ENCODE measurements around the gene SH3RF3.
"Not testable (repeated sequence)": the region's sequence is repeated elsewhere in the genome, so short reads cannot be mapped to it uniquely, and the experiment has no call there.

The SH3RF3 gene

DNA sequence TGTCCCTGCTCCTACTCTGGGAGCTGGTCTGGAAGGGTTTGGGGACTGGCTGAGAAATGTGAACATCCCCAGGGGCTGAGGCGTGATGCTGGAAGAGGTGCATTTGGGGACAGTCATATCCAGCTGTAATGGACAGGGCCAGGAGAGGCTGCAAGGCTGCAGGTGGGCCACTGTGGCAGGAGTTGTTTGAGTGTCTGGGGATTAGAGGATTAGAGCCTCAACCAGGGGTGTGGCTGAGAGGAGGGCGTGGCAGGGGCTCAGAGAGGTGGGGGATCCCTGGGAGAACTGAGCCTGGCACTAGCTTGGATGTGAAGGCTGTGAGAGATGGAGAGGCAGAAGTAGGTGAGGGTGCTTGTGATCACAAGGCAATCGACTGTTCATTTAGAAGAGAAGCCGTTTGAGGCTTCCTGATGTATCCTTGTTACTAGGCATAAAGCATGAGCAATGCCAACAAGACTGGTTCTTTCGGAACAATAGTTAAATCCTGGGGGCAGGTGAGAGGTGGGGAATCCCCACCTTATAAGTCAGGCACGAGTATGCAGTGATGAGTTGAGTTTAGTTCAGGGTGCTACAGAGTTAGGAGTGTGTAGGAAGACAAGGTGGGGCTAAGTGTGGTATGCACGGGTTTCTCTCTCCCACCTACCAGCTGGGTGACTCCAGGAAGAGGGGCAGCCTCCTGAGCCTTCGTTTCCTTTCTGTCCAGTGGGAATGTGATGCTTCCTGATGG lies 31.9 kb downstream of the SH3RF3 start:
- FAIRE-seq, result no peak

DNA sequence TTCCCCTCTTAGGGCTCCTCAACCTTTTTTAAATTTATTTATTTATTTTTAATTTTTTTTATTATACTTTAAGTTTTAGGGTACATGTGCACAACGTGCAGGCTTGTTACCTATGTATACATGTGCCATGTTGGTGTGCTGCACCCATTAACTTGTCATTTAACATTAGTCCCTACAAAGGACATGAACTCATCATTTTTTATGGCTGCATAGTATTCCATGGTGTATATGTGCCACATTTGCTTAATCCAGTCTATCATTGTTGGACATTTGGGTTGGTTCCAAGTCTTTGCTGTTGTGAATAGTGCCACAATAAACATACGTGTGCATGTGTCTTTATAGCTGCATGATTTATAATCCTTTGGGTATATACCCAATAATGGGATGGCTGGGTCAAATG lies 33.4 kb downstream of the SH3RF3 start:
- FAIRE-seq, result not testable (repeated sequence)

DNA sequence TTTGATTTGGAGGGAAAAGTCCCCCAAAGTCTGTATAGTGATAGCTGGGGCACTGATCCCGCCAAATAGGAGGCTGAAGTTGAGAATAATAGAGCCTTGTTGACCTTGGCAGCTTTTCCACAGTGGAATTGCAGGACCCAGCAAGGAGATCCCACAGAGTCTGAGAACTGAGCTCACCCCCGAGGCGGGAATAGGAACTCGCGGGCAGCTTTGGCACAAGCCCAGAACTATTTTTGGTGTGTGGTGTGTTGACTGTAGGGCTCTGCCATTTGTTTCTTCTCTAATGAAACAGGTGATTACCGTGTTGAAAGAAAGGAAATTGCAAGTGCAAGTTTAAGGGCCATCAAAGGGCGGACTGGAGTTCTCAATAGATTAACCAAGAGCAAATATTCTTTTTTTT lies 34.0 kb downstream of the SH3RF3 start:
- no peak for FAIRE-seq

DNA sequence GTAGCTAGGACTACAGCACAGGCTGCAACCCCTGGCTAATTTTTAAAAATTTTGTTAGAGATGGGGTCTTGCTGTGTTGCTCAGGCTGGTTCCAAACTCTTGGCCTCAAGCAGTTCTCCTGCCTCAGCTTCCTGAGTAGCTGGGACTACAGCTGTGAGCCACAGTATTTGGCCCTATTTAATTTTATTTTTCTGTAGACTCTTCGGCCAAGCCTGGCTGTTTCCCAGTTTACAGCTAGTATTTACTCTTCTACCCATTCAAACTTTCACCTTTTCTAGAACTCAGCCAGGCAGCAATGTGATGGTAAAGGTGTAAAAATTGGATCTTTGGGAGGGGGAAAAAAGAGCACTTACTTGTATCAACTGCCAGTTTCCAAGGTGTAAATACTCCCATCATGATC lies 35.3 kb downstream of the SH3RF3 start:
- no peak for FAIRE-seq

DNA sequence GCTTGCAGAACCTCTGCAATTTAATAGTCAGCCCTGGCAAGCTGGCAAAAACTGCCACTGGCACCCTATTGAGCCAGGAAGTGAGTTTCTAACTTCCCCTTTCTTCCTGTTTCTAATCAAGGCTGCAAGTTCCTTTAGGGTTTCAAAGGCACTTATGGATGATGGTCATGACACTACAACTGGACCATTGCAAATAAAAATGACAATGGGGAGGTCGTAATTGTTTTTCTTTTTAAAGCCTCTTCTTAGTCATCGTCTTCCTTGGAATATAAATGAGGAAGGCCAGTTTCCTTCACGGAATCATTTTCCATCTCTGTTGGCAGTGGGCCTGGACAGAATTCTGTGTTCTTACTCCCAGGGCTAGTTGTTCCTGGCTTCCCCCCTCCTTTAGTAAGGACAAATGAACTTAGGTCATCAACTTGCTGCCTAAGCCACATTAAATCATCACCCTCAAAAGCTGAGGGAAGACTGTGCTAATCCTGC lies 35.8 kb downstream of the SH3RF3 start:
- FAIRE-seq, result no peak

DNA sequence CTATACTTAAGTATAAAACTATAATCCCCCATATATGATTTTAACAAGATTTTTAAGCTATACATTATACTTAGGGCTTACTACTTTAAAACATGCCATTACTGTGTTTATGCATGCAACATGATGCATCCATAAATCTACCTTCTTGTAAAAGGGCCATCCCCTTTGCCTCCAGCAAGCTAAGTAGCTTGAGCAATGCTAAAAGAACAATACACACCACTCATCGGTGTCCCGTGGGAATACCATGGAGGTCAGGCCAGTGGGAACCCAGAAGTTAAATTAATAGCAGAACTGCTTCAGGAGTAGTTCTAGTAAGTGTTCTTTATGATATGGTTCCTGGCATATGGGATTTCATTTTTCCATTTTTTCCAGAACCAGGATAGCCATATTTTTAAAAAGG lies 37.8 kb downstream of the SH3RF3 start:
- no peak for FAIRE-seq

DNA sequence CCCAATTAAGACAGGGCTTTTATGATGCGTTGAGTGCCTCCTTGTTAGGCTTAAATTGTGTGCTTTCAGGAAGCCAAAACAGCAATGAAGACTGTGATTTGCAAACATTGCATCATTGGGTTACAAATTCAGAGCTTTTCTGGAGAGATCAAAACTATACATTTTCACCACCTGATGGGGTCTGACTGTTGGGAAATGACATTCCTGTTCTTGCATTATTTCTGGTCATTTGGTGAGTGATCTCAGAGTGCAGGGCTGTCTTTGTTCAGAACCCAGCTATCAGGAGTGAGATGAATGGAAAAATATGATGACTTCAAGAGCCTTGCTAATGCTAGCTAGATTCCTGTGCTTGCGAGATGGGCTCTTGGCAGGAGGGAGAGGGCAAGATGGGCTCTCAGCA lies 39.1 kb downstream of the SH3RF3 start:
- no peak for FAIRE-seq

DNA sequence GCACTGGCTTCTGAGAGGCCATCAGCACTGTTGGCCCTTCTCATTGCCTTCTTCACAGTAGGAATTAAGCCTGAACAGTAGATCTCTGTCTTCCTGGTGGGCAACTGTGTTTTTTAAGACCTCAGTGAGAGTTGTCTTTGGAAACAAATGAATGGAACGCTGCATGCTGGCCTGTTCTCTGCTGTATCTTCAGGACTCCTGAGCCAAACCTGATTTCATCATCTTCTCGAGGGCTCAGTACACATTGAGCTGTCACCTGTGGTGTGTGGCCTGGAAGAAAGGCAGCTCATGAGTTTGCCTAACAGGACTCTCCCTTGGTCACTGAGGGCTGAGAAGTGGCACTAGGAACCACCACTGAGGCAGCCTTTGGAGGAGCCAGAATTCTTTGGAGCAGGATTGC lies 39.7 kb downstream of the SH3RF3 start:
- no peak for FAIRE-seq

DNA sequence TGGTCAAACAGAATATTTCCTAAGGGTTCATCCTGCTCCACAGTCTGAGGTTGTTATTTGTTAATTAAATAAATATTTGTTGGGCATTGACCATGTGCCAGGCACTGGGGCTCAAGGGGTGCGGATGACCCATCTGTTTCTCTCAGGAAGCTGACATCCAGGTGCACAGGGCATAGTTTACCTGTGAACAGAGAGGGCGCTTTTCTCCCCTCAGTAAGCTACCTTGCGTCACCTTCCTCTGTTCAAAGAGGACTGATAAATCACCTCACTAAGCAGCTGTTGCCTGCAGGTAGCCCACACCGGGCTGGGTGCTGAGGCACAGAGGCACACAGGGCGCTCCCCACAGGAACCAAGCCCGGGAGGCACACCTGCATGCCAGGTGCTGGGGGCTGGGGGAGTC lies 41.6 kb downstream of the SH3RF3 start:
- no peak for FAIRE-seq

DNA sequence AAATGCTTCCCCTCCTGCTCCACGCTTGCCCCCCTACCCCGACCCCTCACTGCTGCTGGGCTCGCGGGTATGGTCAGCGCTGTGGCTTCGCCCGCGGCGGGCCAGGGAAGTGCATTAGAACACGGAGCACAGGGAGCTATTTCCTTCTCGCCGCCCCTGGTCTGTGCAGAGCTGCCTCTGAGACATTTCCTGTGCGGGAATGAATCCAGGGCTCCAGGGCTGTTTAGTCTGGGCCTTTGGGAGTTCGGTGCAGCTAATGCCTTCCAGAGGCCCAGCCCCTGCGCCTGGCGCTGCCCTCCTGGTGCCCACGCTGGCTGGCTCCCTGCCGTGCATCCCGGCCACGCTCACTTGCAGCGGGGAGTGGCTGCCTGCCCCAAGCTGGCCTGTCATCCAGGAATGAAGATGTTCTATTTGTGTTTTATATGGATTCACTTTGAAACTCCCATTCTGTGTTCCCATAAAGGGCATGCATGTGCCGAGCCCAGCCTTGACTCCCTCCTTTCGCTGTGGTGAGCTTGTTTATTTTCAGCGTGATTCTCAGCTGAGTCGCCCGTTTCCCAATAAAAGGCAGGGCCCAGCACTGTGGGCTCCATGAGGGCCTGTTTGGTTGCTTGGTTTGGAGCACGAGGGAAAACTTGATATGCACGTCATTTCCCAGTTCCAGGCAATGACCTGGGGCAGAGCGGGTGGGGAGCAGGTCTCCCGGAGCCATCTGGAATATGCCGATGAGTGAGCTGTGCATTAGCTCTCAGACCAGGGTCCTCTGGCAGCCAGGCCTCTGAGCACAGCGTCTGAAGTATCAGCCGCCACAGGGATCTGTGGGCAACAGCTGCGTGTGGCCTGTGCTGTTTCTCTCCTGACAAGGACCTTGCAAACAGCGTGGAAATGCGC lies 42.7 kb downstream of the SH3RF3 start:
- no peak for FAIRE-seq

DNA sequence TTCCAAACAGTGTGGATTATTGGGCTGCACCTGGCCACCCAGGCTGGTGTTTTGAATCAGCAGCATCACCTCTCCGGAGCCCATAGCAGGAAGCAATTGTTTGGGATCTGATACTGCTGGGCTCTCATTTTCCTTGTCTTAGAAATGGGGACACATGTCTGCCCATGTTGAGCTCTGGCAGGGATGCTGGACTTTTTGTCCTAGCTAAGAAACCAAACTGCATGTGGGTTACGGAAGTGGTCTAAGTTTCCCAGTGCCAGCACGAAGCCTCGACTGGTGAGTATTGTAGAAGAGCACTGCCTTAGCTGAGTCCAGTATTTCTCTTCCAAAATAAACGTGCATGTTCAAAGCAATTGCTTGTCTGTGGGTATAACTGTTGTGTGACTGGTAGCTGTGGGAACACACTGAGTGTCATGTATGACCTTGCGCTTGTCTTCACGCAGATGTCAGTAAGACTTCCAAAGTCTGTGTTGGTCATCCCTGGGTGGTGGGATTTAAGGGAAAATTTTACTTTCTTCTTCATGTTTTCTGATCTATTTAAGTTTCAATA lies 43.6 kb downstream of the SH3RF3 start:
- no peak for FAIRE-seq

DNA sequence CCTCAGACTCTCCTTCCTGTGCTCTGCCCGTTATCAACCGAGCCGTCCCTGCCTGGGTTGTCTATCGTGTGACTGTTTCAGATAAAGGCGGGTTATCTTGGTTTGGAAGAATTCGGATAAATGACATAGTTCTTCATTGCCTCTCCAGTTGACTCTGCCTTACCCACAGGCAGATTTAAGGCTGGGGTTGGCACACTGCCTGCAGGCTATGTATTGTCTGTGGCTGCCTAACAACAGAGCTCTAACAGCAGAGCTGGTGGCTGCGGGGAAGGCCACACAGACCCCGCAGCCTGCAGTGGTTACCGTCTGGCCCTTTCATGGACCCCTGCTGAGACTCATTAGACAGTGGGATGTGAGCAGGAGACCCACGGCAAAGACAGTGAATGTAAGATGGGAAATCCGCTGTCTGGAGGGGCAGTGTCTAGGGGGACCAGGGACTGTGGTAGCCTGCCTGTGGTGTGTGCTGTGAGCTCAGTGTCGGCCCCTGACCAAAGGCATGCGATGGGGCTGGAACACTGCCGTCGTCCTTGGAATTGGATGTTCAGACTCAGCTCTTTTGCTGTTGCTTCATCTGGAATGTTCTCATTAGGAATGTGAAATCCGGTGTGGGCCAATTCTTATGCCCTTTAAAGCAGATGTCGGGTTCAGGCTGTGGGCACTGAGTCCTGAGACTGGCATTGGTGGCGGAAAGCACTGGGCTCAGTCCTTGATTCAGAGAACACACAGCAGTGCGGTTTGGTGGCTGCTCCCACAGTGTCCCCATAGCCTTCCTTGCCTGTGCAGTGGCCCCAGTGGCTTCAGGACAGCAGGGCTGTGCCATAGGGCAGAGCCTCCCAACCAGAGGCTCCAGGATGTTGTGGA lies 44.5 kb downstream of the SH3RF3 start:
- FAIRE-seq, result no peak

DNA sequence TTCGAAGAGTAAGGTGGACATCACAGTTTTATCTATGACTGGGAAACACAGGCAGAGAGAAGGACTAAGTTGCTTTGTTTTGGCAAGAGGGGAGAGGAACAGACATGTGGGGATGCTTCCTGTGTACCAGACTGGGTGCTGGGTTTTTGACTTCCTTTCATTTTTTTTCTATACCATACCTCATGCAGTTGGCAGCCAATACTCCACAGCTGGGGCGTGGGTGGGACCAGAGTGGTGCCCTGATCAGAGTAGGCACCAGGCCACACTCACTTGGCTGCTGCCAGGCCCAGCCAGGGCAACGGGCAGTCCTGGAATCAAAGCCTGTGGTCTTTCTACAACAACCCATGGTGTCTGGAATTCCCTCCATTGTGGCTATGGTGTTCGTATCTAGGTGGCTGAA lies 45.2 kb downstream of the SH3RF3 start:
- FAIRE-seq, result no peak

DNA sequence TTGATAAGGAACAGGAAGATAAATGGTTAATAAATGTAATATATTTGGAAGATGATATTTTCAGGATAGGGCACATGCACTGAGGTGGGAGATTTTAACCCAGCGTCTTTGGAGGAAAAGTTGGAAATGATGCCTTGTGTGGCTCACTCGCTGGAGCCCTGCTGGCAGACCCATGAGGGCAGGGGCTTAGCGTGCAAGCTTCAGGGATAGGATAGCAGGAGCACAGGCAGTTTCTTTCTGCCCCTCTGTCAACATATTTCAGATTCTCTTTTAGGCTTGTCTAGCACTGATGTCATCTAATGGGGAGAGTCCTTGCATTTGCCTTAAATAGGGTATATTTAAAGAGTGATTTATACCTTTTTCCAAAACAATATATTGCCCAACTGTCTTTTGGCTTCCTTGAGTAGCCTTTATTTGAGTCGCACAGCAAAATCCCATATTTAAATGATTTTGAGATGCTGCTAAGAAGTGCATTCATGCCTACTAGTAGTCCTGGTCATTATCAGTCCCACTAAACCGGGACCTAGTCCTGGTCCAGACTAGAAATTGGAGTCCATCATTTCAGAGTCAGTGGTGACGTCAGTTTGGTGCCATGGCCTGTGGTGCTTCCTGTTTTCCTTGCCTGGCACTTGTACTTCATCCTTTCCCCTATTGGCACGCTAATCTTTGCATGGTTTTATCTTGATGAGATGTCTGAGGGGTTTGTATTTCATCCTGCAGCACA lies 45.8 kb downstream of the SH3RF3 start:
- no peak for FAIRE-seq

DNA sequence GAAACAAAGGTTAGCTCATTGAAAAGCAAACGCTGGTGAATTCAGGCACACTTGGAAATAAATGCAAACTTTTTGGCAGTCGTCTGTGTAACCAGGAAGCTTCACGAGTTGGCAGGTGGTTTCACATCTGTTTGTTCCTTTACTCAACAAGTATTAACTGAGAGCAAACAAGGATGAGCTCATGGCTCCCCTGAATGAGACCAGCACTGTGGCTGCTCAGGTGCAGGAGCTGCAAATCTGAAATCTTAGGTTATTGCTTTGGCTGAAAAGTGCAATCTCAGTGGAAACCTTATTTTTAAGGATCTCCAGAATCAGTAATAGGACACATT lies 46.3 kb downstream of the SH3RF3 start:
- FAIRE-seq, result no peak

DNA sequence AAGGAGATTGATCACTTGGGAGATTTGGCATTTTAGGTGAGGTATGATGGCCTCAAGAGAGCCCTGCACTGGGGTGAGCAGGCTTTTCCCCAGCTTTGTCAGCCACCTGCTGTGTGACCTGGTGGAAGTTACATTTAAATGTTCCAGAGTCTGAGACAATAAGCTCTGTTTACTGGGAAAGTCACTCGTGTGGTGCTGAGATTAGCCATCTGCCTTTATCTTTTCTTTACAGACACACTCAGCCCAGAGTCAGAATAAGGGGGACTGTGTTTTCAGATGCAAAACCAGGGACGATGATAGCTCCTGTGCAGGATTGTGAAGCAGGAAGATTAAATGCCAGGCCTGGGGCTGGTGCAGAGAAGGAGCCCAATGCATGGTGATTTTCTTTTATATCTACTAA lies 47.9 kb downstream of the SH3RF3 start:
- no peak for FAIRE-seq

DNA sequence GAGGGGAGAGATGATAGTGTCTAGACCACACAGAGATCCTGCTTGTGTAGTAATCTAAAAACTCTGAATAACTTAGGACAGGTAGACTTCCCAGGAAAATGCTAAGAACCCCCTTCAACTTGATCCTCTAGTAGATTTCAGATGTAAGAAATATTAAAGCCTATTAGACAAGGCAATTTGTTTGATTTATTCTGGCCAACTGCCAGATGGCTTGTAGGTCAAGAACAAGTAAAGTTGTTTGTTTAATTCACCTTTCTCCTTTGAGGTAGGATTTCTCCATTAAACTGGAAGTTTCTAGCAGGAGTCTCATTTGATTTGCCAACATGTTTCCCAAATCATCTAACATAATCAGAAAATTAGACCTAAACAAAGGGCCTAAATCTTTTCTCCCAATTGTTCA lies 48.6 kb downstream of the SH3RF3 start:
- no peak for FAIRE-seq

DNA sequence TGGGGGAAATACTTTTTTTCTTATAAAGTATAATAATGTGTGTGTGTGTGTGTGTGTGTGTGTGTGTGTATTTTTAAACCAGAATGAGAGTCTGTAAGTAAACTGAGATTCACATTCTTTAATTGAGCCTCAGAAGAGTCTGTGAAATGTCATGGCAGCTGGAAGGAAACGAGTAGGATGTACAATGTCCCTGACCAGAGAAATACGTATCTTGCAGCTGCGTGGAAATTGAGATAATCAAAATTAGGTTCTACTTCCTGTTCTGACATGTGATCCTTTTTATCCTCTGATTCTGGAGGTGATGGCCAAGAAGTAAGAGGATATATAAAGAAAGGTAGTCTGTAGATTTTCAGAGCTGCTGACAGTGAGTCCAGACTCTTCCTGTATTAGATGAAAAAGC lies 50.0 kb downstream of the SH3RF3 start:
- FAIRE-seq, result no peak

DNA sequence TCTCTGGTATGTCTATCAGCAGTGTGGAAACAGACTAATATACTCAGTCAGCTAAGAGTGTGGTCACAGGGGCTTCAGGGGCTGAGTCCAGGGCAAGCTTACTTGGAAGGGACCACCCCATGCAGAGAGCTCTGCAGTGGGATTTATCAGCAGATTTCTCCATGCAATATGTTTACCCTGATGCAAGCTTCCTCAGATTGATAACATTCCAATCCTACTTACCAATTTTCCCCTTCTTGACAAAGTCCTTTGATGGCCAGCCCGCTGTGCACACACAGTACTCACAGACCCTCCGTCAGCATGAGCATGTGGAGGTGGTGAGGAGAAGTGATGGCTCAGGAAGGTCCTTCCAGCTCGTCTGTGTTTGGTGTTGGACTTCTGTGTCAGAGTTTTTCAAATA lies 51.8 kb downstream of the SH3RF3 start:
- FAIRE-seq, result no peak

DNA sequence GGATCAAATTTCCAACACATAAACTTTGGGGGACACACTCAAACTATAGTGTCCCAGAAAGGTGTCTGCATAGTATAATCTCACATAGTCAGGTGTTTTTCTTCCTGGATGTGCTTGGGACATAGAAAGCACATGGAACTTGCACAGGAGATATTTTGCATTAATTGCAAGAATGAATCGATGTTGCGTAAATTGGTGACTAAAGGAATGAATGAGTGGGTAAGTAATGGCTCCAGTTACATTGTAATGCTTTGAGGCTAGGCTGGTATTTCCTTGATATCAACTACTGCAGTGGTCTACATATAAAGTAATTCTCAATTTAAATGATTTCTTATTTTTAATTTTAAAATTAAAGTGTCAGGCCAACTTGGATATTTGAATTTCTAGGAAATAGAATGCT lies 53.4 kb downstream of the SH3RF3 start:
- FAIRE-seq, result no peak

DNA sequence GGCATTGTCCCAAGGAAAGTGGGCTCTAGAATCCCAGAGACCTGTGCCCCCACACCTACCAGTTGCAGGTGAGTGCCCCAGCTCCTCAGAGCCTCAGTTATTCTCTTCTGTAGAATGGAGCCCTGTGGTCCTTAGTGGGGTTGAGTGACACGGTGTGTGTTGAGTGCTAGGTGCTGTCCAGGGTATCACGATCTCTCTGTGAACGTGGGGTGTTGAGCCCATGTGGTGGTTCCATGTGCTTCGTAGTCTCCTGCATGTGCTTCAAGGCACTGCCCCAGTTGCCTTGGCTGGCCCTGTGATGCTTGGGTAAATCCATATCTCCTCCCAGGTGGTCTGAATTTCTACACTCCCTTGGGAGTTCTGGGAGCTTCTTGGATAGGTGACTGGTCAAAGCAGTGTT lies 54.9 kb downstream of the SH3RF3 start:
- FAIRE-seq, result no peak

DNA sequence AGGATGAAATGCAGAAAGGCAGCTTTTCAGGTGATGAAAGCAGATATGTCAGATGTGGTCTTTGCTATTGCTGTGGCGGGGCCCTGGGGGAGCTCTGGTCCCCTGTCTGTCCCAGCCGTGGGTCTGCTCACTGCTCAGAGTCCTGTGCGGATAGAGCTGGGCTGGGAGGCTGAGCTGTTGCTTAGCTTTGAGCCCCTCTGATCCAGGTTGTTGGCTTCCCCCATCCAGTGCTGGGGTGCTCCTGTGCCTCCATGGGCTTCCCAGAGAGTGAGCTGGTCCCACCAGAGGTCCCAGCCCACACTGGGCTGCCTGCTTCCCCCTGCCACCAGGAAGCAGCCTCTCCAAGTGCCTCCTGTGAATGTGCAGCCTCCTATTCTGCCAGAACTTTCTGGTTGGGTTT lies 55.4 kb downstream of the SH3RF3 start:
- FAIRE-seq, result no peak

DNA sequence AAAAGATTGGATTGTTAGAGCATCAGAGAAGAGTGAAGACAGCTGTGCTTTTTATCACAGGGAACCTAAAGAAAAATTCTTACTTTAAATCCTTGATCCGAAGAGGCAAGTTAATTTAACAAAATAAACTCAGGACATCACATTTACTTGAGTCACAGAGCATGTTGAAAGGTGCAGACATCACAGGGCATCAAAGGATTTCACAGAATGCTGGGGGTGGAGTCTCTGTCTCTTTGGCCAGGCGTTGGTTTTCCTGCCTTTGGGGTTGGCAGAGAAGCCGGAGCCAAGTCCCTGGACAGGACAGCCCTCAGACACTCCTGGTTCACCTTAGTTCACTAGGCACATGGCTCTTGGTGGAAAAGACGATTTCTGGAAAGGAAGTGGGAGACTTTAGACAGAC lies 56.3 kb downstream of the SH3RF3 start:
- no peak for FAIRE-seq
